HG03571 (cell line): Measurements from ENCODE around the gene MAML1.
A peak's percentile ranks its signal among the peaks of the same experiment; 100 is the strongest.
"Not testable (repeated sequence)": the region's sequence is repeated elsewhere in the genome, so short reads cannot be mapped to it uniquely, and the experiment has no call there.

Source experiments
- ATAC-seq: cut with Tn5 transposase; IDR thresholded peaks from one replicate; pipeline ENCODE4 v1.9.1; 2021; ENCODE audit not compliant: unreplicated experiment

MAML1 gene, protein sequence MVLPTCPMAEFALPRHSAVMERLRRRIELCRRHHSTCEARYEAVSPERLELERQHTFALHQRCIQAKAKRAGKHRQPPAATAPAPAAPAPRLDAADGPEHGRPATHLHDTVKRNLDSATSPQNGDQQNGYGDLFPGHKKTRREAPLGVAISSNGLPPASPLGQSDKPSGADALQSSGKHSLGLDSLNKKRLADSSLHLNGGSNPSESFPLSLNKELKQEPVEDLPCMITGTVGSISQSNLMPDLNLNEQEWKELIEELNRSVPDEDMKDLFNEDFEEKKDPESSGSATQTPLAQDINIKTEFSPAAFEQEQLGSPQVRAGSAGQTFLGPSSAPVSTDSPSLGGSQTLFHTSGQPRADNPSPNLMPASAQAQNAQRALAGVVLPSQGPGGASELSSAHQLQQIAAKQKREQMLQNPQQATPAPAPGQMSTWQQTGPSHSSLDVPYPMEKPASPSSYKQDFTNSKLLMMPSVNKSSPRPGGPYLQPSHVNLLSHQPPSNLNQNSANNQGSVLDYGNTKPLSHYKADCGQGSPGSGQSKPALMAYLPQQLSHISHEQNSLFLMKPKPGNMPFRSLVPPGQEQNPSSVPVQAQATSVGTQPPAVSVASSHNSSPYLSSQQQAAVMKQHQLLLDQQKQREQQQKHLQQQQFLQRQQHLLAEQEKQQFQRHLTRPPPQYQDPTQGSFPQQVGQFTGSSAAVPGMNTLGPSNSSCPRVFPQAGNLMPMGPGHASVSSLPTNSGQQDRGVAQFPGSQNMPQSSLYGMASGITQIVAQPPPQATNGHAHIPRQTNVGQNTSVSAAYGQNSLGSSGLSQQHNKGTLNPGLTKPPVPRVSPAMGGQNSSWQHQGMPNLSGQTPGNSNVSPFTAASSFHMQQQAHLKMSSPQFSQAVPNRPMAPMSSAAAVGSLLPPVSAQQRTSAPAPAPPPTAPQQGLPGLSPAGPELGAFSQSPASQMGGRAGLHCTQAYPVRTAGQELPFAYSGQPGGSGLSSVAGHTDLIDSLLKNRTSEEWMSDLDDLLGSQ

GRCh38 chr5:179732412-179732917 is at the start of gene MAML1:
Gene MAML1 (plus strand): TSS chr5:179732822. CDS start chr5:179733113, 291 bp downstream.
- peak; percentile 95 for ATAC-seq

DNA sequence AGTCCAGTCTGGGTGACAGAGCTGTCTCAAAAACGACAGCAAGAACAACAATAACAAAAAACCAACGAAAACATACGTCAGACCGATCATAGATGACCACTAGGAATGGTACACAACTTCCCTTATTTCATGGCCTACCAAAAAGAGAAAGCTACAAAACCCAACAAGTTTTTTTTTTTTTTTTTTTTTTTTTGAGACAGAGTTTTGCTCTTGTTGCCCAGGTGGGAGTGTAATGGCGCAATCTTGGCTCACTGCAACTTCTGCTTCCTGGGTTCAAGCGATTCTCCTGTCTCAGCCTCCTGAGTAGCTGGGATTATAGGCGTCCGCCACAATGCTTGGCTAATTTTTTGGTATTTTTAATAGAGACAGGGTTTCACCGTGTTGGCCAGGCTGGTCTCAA is 43.4 kb upstream of the MAML1 start:
- ATAC-seq: not testable (repeated sequence)

GRCh38 chr5:179694561-179694960 is 38.1 kb upstream of the MAML1 start:
- ATAC-seq: no peak

GRCh38 chr5:179696603-179697002 is 36.0 kb upstream of the MAML1 start:
- ATAC-seq: no peak

DNA sequence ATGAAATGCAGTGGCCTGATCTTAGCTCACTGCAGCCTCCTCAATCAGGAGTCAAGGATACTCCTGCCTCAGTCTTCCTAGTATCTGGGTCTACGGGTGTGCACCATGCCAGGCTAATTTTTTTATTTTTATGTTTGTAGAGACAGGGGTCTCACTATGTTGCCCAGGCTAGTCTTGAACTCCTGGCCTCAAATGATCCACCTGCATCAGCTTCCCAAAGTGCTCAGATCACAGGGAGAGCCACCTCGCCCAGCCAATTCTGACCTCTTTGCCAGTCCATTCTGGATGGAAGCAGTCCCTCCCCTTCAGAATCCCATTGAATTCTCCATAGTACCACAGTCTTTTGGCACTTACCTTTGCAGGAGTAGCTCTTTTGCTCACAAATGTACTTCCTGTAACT is 35.5 kb upstream of the MAML1 start:
- no peak for ATAC-seq

GRCh38 chr5:179697543-179697942 is 35.1 kb upstream of the MAML1 start:
- ATAC-seq: not testable (repeated sequence)

GRCh38 chr5:179697993-179698934 is 34.4 kb upstream of the MAML1 start:
- ATAC-seq: peak; percentile 84

DNA sequence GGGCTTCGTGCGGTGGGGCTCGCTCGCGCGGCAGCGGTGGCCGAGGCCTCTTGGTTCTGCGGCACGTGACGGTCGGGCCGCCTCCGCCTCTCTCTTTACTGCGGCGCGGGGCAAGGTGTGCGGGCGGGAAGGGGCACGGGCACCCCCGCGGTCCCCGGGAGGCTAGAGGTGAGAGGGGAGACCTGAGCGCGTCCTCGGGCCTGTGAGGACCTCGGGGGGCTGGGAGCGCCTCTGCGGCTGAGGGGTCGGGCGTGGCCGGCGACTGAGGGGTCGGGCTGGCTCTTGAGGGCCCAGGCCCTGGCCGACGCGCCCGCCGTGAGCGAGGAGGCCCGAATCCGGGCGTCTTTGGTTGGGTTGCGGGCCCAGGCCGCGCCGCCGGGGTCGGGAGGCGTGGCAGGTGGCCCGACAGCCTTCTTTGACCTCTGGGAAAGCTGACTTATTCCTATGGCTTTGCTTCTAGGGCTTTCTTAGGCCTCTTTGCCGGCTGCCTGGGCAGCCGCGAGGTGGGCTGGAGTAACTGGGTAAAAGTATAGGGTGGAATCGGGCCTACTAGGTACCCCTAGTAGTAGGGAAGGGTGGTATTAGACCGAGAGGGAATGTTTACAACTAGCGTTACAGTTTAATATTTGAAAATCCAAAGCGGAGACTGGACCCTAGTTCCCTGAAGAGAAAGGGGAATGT is 33.5 kb upstream of the MAML1 start, which contains the start of gene CANX:
TSS of gene CANX (plus strand) at position 33 of the 681 bp plus-strand sequence. CDS start 6,715 bp downstream, outside the sequence.
- peak; percentile 1 for ATAC-seq

DNA sequence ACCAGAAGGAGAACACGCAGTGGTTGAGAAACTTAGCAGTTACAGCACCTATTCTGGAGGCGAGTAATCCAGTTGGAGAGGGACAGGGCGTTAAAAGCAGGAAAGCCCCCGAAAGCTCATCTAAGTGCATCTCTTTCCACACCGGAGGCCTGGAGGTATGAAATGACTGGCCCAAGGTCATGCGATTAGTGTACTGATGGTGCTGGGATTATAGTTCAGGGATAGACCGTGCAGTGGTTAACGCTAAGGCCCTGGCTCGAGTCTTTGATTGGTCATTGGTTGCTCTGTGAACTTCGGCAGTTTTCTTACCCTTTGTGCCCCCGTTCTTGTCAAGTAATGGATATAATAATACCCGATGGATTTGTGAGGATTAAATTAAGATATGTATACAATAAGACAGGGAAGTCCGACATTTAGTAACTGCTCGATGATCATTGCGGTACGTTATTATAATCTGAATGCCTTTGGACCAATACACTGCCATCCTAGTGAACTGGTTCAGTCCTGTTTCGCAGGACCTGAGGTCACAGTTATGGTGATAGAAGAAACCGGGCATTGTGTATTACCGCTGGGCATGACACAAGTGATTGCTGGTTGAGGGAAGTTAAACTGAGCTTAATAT is 32.9 kb upstream of the MAML1 start:
- no peak for ATAC-seq

DNA sequence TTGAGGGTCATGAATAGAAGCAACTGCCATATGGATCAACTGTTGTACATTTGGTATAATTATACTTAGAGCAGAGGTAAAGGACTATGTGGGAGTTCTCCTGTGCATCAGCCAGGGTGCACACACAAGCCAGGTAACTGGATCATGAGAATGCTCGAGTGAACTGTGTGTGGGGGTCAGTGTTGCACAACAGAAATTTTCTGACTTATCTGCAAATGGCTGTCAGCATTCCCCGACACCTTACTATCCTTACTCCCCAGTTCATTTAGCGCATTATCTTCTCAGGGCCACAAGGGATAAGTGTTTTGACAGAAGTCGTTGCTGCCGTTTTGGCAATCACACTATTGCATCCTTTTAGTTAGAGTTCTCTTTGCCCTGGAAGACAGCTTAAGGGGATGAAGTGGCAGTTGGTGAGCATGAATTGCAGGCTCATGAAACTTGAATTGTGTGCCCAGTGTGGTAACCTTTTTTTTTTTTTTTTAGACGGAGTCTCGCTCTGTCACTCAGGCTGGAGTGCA is 32.2 kb upstream of the MAML1 start:
- no peak for ATAC-seq

DNA sequence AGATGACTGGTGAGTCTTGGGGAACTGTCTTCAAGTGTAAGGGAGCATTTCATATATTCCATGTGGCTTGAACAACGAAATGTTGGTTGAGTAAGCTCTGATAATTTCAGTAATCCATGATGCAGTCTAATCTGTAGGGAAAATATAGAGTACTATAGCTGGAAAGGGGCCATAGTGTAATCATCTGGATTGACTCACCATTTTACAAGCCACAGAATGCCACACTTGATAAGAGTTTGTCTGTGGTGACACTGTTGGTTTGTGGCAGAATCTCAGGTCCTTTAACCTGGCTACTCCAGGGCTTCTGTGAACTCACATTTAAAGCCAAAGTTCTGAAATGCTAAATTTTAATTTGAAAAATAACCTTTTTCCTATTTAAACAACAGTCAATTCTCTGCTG is 16.3 kb upstream of the MAML1 start:
- no peak for ATAC-seq

DNA sequence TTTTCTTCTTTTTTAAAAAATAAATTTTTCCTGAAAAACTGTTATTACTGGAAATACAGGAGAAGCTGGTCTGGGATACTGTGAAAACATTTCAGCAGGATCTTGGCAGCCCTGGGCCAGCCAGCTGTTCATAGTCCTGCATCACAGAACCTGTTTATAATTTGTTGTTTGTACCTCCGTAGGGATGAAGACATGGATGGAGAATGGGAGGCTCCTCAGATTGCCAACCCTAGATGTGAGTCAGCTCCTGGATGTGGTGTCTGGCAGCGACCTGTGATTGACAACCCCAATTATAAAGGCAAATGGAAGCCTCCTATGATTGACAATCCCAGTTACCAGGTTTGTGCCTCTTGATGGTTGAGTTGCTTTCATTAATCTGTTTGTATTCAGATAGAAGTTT is 12.4 kb upstream of the MAML1 start:
- ATAC-seq: no peak

DNA sequence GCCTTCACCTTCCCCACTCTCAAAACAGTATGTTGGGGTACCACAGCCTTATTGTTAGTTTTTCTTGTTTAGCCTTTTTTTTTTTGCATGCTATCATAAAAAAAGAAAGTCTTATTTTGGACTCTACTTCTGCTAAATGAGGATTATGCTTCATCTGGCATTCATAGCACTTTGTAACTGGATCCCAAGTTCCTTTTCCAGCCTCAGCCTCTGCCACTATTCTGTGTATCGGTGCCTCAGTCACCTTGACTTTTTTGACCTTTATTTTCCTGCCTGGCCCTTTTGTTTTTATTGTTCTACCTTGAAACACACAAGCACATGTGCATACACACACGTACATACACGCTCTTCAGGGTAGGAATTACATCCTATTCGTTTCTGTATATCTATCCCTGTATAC is 8.5 kb upstream of the MAML1 start:
- no peak for ATAC-seq

- no peak for ATAC-seq
Measured at GRCh38 chr5:179727106-179727505, 5.5 kb upstream of the MAML1 start.

DNA sequence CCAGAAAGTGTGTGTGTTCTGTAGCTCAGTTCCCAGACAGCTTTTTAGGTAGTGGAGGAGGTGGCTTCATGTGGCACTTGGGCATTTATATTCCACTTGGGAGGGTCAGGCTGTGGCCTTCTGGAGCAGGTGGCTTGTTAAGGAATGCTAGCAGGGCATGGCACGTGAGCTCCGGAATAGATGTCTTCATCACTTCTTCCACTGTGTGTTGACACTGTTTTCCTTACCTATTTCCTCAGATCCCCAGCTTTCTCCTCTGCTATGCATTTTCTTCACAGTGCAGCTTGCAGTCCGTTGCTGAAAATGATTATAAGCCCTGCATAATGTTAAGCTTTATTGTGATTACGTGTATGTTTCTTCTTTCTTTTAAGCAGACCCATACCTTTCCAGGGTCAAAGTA is 3.3 kb upstream of the MAML1 start:
- ATAC-seq: no peak

DNA sequence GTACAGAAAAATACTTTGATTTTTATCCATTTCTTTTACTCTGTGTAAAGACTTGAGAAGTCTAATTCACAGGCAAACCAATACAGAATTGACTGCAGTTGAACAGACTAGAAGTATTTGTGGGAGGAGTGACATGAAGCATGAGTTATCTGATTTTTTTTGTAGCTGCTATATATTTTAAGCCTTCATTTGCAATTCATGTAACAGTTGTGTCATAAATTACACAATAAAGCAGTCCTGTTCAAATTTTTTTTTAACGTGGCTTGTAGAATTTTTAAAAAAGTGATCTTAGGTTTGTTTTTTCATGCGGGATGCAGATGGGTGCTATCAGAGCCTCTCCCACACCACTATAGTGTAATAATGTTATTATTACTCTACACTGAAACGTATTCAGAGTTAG is 2.9 kb upstream of the MAML1 start:
- no peak for ATAC-seq

DNA sequence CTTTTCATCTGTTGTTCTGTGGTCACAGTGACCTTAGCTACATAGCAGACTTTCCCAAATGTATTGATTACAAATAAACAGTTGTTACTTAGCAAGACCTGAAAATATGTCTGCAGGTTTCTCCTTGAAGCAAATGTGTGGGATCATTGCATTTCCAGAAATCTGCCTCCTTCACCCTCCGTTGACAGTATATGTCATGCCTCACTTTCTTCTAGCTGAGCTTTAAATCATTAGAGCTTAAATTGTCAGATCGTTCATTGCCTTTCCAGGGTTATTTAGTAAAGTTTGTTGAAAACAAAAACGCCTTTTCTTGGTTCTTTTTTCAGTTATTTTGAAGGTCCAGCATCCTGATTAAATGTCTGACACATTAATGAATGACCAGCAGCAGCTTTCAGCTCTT is 2.3 kb upstream of the MAML1 start:
- no peak for ATAC-seq

- ATAC-seq: no peak
Measured at GRCh38 chr5:179730852-179731251, 1.8 kb upstream of the MAML1 start.

- peak; percentile 6 for ATAC-seq
Measured at GRCh38 chr5:179731791-179732411, 721 bp upstream of the MAML1 start.
